GM18868 (cell line): ENCODE results near the gene GRM1.

Source experiments
- ATAC-seq: cut with Tn5 transposase; IDR thresholded peaks from one replicate; pipeline ENCODE4 v1.9.1; 2021; ENCODE audit warnings: mild to moderate bottlenecking, moderate library complexity; ENCODE audit not compliant: unreplicated experiment

The GRM1 gene

DNA sequence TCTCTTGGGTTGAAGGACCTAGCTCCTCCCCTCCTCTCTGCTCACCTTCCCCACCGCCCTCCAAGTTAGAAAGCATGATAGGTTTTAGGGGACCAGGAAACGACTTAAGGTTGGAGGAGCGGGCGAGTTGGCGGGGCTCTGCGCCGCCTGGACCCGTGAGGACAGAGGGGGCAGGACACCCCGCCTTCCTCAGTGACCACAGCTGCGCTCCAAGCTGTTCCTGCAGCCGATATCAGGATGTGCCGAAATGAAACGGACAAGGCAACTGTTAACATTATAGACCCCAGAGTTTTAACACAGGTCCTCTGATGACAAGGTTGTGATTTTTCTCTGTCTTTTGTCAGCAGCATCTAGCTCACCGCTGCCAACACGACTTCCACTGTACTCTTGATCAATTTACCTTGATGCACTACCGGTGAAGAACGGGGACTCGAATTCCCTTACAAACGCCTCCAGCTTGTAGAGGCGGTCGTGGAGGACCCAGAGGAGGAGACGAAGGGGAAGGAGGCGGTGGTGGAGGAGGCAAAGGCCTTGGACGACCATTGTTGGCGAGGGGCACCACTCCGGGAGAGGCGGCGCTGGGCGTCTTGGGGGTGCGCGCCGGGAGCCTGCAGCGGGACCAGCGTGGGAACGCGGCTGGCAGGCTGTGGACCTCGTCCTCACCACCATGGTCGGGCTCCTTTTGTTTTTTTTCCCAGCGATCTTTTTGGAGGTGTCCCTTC lies at the start of gene GRM1:
TSS of gene GRM1 (plus strand) at position 212 of the 722 bp plus-strand sequence. CDS start at position 668, 456 bp downstream.
- no peak for ATAC-seq

DNA sequence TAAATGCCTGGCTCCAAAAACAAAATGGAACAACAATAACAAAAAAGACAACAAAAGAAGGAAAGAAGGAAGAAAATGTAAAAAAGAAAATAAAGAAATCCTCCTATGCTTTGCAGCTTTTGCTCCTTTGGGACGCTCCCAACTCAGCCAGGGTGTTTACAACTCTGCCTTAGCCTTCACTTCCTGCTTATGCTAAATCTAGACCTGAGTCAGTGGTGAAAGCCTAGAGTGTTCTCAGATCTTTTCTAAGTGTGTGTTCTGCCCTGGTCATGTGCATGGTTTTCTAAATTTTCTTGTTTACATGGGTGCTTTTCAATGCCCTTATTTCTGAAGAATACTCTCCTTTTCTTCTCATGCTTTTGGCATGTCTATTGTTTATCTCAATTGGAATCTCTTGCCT lies 19.5 kb upstream of the GRM1 start:
- no peak for ATAC-seq

DNA sequence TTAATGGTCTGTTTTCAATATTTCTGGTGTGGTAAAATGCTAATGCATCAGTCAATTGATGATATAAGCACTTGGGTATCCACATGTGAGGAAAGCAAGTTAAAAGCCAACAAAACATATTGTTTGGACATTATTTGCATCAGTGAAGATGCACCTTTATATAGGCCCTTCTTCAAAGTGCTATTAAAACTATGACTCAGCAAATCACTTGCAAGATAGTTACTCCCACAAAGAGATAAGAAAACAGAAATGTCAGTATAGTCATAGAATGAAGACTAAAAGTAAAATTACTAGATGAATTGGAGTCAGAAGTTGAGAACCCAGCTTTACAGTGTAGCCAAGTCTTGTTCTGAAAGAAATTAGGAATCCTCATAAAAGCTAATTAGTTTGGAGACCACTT lies 14.6 kb upstream of the GRM1 start:
- no peak for ATAC-seq

DNA sequence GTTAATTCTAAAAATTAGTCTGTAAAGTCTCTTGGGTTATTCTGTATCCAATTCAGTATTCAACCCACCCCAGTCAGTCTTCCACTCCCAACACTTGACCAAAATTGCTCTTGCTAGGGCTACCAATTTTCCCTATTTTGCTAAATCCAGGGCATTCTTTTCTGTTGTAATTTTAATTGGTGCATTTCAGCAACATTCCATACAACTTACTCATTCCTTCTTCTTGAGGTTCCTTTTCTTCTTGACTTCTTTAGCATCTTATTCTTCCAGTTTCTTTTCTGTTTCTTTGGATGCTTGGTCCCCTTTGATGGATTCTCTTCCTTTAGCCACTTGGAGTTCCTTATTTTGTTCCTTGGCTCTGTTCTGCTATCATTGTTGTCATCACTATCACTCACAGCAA lies 11.2 kb upstream of the GRM1 start:
- no peak for ATAC-seq

DNA sequence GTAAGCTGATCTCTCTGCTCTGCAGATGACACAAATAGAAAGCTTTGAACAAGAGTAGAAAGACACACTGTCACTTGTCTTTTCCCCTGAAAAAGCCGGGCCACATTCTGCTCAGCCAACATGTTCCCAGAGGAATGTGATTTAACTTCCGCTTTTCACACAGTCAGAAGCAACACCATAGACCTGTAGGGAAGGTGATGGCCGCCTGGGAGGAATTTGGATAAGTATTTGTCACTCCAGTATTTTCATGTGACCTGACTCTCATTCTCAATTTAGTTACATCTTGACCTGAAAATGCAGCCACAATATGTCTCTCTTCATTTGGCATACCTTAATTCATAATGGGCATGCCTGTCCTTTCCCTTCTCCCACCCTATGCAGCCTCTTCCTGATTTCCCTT lies 2.0 kb upstream of the GRM1 start:
- ATAC-seq: no peak

DNA sequence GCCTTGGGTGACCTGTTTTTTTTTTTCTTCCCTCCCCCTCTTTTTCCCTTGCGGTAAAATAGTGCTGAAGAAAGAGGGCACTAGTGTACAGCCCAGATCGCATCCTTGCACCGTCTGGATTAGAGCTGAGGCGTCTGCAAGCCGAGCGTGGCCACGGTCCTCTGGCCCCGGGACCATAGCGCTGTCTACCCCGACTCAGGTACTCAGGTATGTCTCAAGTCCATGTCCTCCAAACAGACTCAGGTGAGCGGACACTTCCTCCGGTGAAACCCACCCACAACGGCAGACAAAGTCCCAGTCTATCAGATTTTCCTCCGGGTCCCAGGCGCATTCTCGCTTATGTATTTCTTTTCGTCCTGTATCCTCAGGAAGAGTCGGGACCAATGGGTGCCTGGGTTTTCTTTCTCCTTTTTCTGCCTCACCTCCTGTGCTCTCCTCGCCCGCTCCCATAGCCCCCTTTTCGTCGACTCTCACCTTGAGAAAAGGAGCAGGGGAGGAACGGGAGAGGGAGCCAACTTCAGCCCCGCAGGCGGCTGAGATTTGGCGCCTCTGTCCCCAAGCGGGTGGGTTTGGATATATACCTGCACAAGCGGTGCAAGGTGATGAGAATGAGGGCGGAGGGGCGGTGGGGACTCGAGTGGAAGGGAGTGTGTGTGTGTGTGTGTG lies 1.1 kb upstream of the GRM1 start:
- no peak for ATAC-seq

DNA sequence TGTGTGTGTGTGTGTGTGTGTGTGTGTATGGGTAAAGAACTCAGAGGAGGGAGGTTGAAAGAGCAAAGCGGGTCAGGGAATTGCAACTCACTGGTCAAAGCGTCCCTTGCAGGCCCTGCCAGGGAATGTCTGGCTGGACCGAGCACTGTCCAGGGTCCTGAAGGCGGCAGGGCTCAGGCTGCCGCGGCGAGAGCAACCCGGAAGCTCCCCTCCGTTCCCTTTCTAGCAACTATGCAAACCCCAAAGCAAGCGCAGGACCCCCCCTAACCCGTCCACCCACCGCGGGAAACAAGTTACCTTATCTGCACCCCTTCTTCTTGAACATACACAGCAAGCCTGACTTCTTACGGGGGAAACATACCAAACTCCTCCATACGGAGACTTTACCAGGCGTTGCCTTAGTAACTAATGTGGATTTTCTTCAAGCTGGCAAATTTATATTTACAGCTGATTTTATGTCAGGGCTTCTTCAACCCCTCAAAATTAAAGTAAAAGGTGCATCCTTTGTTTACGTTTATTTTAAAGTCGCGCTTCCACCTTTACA lies 538 bp upstream of the GRM1 start:
- ATAC-seq: peak; percentile 80

DNA sequence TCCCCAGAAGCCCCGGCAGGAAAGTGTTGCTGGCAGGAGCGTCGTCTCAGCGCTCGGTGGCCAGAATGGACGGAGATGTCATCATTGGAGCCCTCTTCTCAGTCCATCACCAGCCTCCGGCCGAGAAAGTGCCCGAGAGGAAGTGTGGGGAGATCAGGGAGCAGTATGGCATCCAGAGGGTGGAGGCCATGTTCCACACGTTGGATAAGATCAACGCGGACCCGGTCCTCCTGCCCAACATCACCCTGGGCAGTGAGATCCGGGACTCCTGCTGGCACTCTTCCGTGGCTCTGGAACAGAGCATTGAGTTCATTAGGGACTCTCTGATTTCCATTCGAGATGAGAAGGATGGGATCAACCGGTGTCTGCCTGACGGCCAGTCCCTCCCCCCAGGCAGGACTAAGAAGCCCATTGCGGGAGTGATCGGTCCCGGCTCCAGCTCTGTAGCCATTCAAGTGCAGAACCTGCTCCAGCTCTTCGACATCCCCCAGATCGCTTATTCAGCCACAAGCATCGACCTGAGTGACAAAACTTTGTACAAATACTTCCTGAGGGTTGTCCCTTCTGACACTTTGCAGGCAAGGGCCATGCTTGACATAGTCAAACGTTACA lies 817 bp downstream of the GRM1 start:
- ATAC-seq: no peak

DNA sequence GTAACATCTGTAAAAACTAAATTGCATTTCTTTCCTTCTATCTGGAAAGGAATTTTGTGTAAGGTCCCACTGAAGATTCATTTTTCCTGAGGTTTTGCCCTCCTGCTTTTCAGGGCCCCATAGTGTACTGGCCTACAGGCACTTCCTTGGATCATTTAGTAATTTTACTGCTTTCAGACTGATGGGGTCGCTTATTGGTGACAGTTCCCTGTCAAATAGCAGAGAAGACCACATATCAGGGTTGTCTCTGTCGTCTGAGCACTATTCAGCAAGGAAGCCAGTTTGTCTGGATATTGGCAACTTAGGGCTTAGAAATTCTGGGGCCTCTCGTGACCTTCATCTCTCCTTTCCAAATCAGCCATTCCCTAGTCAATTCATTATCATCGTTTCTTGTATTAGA lies 3.5 kb downstream of the GRM1 start:
- no peak for ATAC-seq

DNA sequence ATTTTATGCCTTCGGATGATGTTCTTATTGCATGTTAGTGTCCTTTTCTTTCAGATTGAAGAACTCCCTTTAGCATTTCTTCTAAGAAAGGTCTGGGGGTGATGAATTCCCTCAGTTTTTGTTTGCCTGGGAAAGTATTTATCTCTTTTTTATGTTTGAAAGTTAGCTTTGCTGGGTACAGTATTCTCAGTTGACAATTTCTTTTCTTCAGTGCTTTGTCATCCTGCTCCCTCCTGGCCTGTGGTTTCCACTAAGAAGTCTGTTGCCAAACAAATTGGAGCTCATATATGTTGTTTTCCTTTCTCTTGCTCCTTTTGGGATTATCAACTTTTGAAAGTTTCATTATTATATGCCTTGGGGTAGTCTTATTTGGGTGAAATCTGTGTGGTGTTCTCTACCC lies 11.5 kb downstream of the GRM1 start:
- ATAC-seq: no peak

DNA sequence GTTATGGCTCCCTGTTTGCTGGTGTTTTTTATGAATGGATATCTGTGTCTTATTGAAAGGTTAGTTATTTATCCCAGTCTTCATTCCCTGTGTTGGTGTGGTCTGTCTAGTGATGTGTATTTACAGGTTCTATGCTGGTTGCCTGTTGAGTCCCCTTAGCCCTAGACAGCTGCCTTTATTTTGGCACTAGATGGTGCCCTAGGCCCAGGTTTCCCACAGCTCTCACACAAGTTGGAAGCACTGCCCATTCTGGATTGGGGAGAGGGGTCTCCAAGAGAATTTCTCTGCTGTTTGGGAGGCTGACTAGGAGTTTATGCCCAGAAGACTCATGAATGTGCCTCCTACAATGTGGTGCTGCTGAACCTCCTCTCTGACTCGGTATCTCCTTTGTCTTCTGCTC lies 12.4 kb downstream of the GRM1 start:
- peak; percentile 39 for ATAC-seq

DNA sequence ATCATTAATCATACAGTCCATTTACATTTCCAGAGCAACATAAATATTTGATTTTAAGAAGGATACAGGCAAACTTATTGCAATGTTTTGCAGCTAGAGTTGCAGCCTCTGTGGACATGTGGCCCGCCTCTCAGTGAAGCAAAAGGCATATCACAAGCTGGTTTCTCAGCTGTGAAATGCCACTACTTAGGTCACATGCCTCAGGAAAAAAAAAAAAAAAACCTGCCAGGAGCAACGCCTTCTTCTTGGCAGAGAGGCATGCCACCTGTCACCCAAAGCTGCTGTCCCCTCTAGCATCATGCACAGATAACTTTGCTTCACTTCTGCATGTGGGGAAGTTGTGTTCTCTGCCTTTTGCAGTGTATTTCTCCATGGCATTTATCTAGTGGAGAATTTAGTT lies 18.5 kb downstream of the GRM1 start:
- no peak for ATAC-seq

DNA sequence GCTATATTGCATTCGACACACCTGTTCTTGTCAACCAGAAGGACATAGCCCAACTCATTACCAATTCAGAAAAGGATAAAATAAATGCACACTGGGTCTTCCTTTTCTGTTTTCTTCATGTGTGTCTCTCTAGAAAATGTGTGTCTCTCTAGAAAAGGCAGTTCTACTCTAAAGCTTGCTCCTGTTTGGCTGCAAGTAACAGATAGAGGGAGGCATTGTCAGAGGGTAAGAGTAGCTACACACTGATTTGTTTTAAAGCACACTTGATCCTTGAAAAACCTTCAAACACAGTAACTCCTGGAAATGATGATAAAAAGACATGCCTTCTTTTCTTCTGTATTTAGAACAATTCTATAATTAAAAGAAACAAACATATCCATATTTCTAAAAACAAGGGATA lies 21.3 kb downstream of the GRM1 start:
- ATAC-seq: no peak

DNA sequence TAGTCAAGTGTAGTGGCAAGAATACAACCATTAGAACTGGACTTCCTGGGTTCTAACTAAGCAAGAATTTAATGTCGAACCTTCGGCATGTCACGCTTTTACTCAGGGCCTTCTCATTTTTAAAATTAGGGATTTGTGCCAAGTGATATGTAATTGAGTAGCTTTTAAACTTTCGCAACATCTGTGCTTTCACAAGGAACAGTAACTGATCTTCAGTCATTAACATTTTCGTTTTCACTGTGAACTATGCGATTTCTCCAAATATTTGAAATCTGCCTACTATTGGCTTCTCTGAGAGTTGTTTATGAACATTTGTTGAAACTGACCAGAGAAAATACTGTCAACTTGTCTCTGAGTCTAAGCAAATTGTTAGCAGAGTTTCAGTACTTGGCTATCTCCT lies 27.6 kb downstream of the GRM1 start:
- no peak for ATAC-seq

DNA sequence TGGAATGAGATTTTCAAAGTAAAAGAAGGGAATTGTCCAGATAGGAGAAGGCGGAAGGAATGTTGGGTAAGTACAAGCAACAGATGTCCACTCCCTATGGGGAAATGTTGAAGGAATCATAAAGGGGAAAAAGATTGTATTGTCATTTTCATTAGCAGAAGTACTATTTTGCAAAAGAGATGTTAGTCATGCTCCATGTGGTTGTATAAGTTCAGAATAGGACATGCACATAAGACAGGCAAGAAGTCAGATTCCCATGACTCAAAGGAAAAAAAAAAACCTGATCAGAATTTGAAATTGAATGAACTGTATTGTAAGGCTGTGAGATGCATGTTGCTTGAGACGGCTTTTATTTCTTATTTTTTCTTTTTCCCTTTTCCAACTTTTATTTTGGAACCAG lies 36.8 kb downstream of the GRM1 start:
- no peak for ATAC-seq

DNA sequence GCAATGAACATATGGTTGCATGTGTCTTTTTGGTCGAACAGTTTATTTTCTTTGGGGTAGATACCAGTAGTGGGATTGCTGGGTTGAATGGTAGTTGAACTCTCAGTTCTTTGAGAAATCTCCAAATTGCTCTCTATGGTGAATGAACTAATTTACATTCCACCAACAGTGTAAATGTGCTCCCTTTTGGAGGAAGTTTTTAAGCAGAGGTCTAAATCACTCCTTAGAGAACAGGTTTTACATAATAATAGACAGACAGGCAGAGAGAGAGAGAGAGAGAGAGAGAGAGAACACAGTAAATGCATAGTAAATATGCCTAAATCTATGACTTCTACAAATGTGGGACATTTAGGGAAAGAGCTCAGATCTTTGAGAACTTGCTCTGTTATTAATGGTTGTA lies 37.6 kb downstream of the GRM1 start:
- no peak for ATAC-seq

DNA sequence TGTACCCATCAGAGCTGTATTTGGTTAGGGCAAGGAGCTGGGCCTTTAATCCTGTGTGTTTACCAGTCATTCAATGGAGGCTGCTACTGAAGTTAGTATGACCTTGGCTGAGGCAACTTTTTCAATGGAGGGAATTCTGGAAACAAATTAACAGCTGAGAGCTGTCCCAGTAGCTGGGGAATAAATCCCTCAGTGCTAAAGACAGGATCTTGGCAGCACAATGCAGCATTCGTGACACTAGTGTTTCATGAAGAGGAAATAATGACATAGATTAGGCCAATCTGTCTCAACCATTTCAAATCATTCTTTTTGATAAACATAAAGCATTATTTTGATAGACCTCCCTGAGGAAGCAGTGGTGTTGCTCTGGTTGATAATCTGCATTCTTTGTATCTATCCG lies 42.9 kb downstream of the GRM1 start:
- no peak for ATAC-seq

DNA sequence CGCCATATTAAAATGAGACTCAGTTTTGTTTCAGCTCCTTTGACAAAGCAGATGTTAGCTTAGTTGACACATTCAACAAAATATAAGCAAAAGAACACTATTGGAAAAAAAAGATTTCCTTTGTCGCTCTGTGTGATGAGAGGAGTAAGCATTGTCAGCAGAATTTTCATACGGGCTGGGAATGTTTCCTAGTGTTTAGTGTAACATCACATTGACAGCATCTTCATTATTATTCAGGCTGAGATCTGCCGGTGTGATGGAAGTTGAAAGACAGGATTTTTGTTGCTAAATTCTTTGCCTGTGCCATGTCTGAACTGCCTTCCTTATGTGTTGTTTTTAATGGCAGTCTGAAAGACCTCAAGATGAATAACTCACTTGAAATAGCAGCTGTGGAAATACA lies 49.1 kb downstream of the GRM1 start:
- no peak for ATAC-seq

DNA sequence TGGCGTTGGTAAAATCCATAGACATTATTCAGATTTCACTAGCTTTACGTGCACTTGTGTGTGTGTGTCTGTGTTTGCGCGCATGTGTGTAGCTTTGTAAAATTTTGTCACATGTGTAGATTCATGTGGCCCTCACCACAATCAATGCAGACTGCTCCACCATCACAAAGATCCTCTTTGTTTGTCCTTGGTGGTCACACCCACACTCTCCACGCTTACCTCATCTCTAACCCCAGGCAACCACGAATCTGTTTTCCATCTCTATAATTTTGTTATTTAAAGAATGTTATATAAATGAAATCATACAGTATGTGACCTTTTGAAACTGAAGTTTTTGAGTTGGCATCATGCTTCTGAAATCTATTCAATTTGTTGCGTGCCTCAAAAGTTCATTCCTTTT lies 58.5 kb downstream of the GRM1 start:
- ATAC-seq: no peak

DNA sequence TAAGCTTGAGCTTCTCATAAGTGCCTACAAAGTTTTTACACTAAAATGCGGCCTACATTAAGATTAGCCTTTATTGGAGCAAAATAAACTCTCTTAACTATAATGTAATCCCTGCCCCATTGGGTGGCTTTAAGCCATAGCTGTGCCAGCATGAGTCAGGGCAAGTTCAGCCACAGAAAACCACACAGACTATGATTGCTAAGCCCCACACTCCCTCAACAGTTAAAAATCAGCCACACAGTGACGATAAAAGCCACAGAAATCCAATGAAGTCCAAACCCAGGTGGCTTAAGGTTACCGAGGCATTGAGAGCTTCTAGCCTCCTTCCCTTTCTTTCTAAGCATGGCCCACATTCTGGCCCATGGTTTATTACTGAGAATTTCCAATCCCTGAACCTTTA lies 61.6 kb downstream of the GRM1 start:
- no peak for ATAC-seq

DNA sequence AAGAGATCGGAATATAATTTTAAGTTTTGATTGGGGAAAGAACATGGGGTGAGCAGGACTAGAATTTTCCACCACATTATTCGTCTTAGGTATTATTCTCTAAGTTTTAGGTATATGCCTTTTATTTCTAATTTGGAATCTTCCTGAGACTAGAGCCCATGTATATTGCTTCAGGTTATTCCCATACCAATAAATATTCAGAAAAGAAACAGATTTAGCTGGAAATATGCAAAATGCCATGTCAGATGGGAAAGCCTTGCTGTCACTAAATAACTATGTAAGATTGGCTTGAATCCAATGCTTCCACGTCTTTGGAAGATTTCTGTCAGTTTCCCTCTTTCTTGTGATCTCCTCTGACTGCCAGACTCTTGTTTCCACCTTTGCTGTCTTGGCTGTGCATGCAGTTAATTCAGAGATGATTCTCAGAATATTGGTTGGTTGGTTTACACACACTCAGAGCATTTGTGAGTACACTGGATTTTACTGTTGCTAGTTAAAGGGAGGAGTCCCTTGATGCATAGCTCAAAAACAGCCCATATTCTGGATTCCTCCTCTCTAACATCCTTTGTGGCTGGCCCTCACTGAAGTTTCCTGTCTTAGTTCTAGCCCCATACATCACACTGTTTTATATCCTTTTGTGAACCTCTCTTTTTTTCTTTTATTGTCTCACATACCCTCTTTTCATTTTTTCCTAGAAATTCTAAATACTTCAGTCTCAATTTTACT lies 64.3 kb downstream of the GRM1 start:
- ATAC-seq: no peak
